BJ (cell line): Measurements from ENCODE around the gene RCOR1. TPM values are rescaled to one million over a fixed set of nuclear protein-coding genes. Genes with fewer than 3 reads are reported as not detected.

Source experiments
- CTCF ChIA-PET: fragments of 350-600 bp; formaldehyde crosslinking; extraction: SDS; loops from one replicate; lab custom pipeline; 2021; ENCODE audit warnings: antibody characterized with exemption, inconsistent platforms; lab: Yijun Ruan, JAX
- POLR2A ChIA-PET: fragments of 300-600 bp; sonication (Branson Sonifier 250); formaldehyde crosslinking; extraction: SDS; loops from one replicate; lab custom pipeline; 2021; ENCODE audit warnings: antibody characterized with exemption; lab: Charles Lee
- DNase-seq: peaks from one replicate; pipeline ENCODE4 v3.0.0-alpha.2; 2011; ENCODE audit warnings: low read depth
- H3K27me3 ChIP-seq: 2 replicates; pipeline ENCODE4 v1.6.0; 2011; ENCODE audit warnings: low read length; ENCODE audit not compliant: control insufficient read depth, insufficient read depth
- H3K36me3 ChIP-seq: 2 replicates; pipeline ENCODE4 v1.5.1; 2011; ENCODE audit warnings: low read length; ENCODE audit not compliant: control insufficient read depth, insufficient read depth
- H3K4me3 ChIP-seq: 2 replicates; pipeline ENCODE4 v1.5.1; 2011; ENCODE audit warnings: low read depth, mild to moderate bottlenecking, control low read depth, low read length
- CTCF ChIP-seq: IDR thresholded peaks from 2 replicates; pipeline ENCODE4 v1.5.1; 2011; ENCODE audit warnings: low read depth, mild to moderate bottlenecking, control low read depth, inconsistent platforms, low read length, moderate library complexity; ENCODE audit not compliant: insufficient read depth
- polyA plus RNA-seq: library from polyadenylated mRNA; depleted of rRNA; stranded (reverse); fragments of >200 nt; gene quantifications from 2 replicates; pipeline ENCODE4 v1.2.3, GENCODE V29; 2011

RCOR1 gene
- polyA plus RNA-seq, 1 experiment: 7.9 TPM

DNA sequence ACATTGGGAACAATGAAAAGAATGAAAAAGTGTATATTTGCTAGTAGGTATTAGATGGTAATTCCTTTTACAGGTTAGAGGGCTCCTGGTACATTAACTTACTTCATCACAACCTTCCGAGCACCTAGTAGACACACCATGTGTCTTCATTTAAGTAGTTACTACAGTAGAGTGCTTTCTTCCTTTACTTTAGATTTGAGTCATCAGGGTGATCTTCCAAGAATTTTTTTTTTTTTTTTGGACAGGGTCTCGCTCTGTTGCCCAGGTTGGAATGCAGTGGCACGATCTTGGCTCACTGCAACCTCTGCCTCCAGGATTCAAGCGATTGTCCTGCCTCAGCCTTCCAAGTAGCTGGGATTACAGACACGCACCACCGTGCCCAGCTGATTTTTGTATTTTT lies 105.1 kb downstream of the RCOR1 start:
- H3K4me3 ChIP-seq: no peak overlapping the region
- POLR2A ChIA-PET: no interaction called here
- DNase-seq: no peak
- CTCF ChIA-PET: interaction anchor here (1.0 to 1.7 kb wide), 3 partner anchors 15 to 220 kb away, joined by 3 to 5 read pairs (median 4); no protein-coding TSS in a partner anchor
- no peaks in the 10 kb centered on the region; the same call in 1 of the 2 replicates for H3K36me3 ChIP-seq
- no peak for TF ChIP-seq CTCF
- no peaks in the 10 kb centered on the region for H3K27me3 ChIP-seq

DNA sequence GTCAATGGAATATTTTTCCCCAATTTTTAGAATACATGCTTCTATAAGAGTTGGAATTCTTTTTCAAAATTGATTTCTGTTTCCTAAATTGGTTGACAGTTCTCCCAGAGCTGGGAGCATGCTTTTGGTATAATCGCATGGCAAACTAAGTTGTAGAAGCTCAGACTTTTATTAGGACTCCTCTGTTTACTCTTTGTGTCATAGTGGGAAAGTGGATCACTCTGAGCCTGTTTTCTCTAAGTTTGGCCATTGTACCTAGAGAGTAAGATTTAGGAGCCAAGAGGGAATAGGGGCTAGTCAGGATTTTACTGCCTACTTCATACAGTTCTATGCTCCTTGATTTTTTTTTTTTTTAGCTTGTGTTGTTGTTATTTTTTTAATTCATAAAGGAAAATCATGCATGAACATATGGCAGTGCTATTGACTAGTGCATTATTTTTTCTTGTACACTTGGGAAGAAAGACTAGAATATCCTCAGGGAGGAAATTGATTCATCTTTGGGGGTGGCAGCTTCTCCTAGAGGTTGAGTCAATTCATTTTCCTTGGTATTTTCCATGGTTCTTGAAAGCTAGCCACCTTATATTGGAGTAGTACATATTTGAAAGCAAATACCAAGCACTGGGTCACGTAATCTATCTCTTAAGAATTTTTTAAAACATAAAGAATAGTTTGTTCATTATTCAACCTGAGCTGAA lies 107.1 kb downstream of the RCOR1 start:
- no peaks in the 10 kb centered on the region for H3K27me3 ChIP-seq
- H3K4me3 ChIP-seq: no peak overlapping the region
- CTCF ChIA-PET: interaction anchor here (0.8 kb wide), 1 partner anchor 405 kb away, joined by 4 read pairs; no protein-coding TSS in a partner anchor
- peaks cover 2% of the 10 kb centered on the region for H3K36me3 ChIP-seq
- no peak for DNase-seq
- POLR2A ChIA-PET: no interaction called here
- TF ChIP-seq CTCF: no peak

GRCh38 chr14:102708494-102708893 lies 116.0 kb downstream of the RCOR1 start:
- Histone ChIP-seq H3K36me3 (peaks cover 6% of the 10 kb centered on the region), H3K4me3 (no peak overlapping the region), H3K27me3 (no peaks in the 10 kb centered on the region)
- ChIA-PET POLR2A (no interaction called here), CTCF (no interaction called here)
- no peak for TF ChIP-seq CTCF
- no peak for DNase-seq

DNA sequence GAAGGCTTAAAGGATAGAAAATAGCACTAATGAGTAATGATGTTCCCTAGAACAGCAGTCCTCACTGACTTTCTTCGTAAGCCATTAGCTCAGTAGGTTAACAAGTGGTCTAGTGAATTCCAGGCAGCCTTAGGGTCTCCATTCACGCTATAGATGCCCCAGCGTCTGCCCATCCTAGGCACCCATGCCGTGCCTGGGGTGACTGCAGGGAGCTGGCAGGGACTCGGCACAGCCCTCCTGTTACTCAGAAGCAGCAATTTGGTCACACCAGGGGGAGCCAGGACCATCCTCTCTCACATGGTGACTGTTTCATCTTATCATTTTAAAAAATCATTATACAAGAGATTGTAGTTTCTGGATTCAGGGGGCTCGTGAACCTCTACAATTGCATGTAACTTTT lies 118.8 kb downstream of the RCOR1 start:
- ChIA-PET POLR2A (no interaction called here), CTCF (interaction anchor here (0.5 to 1.0 kb wide), 3 partner anchors 12 to 22 kb away, joined by 3 to 4 read pairs (median 3); no protein-coding TSS in a partner anchor)
- TF ChIP-seq CTCF: no peak
- Histone ChIP-seq H3K4me3 (no peak overlapping the region), H3K36me3 (peaks cover 3% of the 10 kb centered on the region), H3K27me3 (no peaks in the 10 kb centered on the region)
- DNase-seq: no peak

DNA sequence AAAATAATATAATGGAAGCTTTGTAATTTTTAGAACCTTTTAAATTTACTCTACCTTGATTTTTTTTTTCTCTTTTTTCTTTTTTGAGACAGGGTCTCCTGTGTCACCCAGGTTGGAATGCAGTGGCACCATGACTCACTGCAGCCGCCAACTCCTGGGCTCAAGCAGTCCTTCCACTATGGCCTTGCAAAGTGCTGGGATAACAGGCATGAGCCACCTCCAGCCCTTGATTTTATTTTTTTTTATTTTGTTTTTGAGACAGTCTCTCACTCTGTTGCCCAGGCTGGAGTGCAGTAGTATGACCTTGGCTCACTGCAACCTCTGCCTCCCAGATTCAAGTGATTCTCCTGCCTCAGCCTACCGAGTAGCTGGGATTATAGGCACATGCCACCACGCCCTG lies 119.5 kb downstream of the RCOR1 start:
- H3K4me3 ChIP-seq: no peak overlapping the region
- H3K27me3 ChIP-seq: no peaks in the 10 kb centered on the region
- POLR2A ChIA-PET: no interaction called here
- TF ChIP-seq CTCF: no peak
- CTCF ChIA-PET: interaction anchor here (0.6 to 1.2 kb wide), 2 partner anchors 14 to 18 kb away, joined by 3 read pairs; no protein-coding TSS in a partner anchor
- H3K36me3 ChIP-seq: peaks cover 3% of the 10 kb centered on the region
- no peak for DNase-seq
